KMS-11 (cell line): ENCODE measurements around the gene NECTIN4.

ENCODE experiments used
- H2AFZ ChIP-seq: fragments of 200-600 bp; sonication (generic); 2 replicates; pipeline ENCODE4 v1.6.1; 2016; ENCODE audit warnings: antibody characterized with exemption, mixed run types, low read depth
- H3K27ac ChIP-seq: fragments of 200-600 bp; sonication (generic); 2 replicates; pipeline ENCODE4 v1.6.1; 2016; ENCODE audit warnings: mild to moderate bottlenecking, mixed run types
- H3K27me3 ChIP-seq: fragments of 200-600 bp; sonication (generic); 2 replicates; pipeline ENCODE4 v1.6.1; 2017; ENCODE audit warnings: mild to moderate bottlenecking, low read depth, mixed run types, moderate library complexity; ENCODE audit not compliant: insufficient read depth
- H3K36me3 ChIP-seq: fragments of 200-600 bp; sonication (generic); 2 replicates; pipeline ENCODE4 v1.6.1; 2017; ENCODE audit warnings: mild to moderate bottlenecking, mixed run types; ENCODE audit not compliant: insufficient read depth
- H3K4me1 ChIP-seq: fragments of 200-600 bp; sonication (generic); 2 replicates; pipeline ENCODE4 v1.6.1; 2016; ENCODE audit warnings: mild to moderate bottlenecking, low read depth, mixed run types; ENCODE audit not compliant: poor library complexity, severe bottlenecking
- H3K4me2 ChIP-seq: fragments of 200-600 bp; sonication (generic); 2 replicates; pipeline ENCODE4 v1.7.0; 2016; ENCODE audit warnings: mild to moderate bottlenecking, mixed run types
- H3K4me3 ChIP-seq: fragments of 200-600 bp; sonication (generic); IDR thresholded peaks from 2 replicates; pipeline ENCODE4 v1.6.1; 2017; ENCODE audit warnings: low read depth, low read length, mixed read lengths; ENCODE audit not compliant: insufficient read depth
- H3K79me2 ChIP-seq: fragments of 200-600 bp; sonication (generic); 2 replicates; pipeline ENCODE4 v1.6.1; 2016; ENCODE audit warnings: low read depth, mixed run types; ENCODE audit not compliant: insufficient read depth
- H3K9ac ChIP-seq: fragments of 200-600 bp; sonication (generic); 2 replicates; pipeline ENCODE4 v1.6.1; 2016; ENCODE audit warnings: mild to moderate bottlenecking, mixed run types
- H4K20me1 ChIP-seq: fragments of 200-600 bp; sonication (generic); 2 replicates; pipeline ENCODE4 v1.6.1; 2016; ENCODE audit warnings: mild to moderate bottlenecking, mixed run types; ENCODE audit not compliant: insufficient read depth
- CTCF ChIP-seq: fragments of 200-600 bp; sonication (generic); conservative IDR thresholded peaks from 2 replicates; pipeline ENCODE4 v1.6.1; 2017; ENCODE audit warnings: low read depth, mild to moderate bottlenecking, antibody characterized with exemption, low read length, moderate library complexity, mixed read lengths

NECTIN4 gene

GRCh38 chr1:161132410-161133219 is 43.3 kb upstream of the NECTIN4 start, which contains the start of gene DEDD:
Gene DEDD (minus strand): TSS chr1:161132667. CDS start chr1:161124462, 8,205 bp downstream.
- Histone ChIP-seq H2AFZ (peak within 1 kb of the TSS; percentile 86), H3K36me3 (peaks cover 2% of the 10 kb centered on the region; the same call in 1 of the 2 replicates), H3K4me2 (peak within 1 kb of the TSS; percentile 97), H4K20me1 (no peaks in the 10 kb centered on the region), H3K27me3 (no peaks in the 10 kb centered on the region), H3K4me3 (peak within 1 kb of the TSS; percentile 100), H3K9ac (peak within 1 kb of the TSS; percentile 90), H3K27ac (peak within 1 kb of the TSS; percentile 79), H3K4me1 (peaks cover 43% of the 10 kb centered on the region), H3K79me2 (peaks cover 43% of the 10 kb centered on the region)
- TF ChIP-seq CTCF = no peak; the same call in 1 of the 2 replicates

- peaks cover 4% of the 10 kb centered on the region; the same call in 1 of the 2 replicates for H3K36me3 ChIP-seq
- no peaks in the 10 kb centered on the region for H4K20me1 ChIP-seq
- H3K4me3 ChIP-seq = peak overlapping the region; percentile 100
- TF ChIP-seq CTCF = no peak
- H3K4me1 ChIP-seq = peaks cover 43% of the 10 kb centered on the region
- peak overlapping the region; percentile 90 for H3K9ac ChIP-seq
- H3K27ac ChIP-seq = peak overlapping the region; percentile 79
- peak overlapping the region; percentile 97 for H3K4me2 ChIP-seq
- peaks cover 47% of the 10 kb centered on the region for H3K79me2 ChIP-seq
- no peaks in the 10 kb centered on the region for H3K27me3 ChIP-seq
- peak overlapping the region; percentile 86 for H2AFZ ChIP-seq
Measured at GRCh38 chr1:161131523-161132409, 42.4 kb upstream of the NECTIN4 start.

- TF ChIP-seq CTCF = no peak
- Histone ChIP-seq H2AFZ (no peak overlapping the region), H3K4me3 (no peak overlapping the region), H3K4me1 (peaks cover 43% of the 10 kb centered on the region), H3K9ac (no peak overlapping the region), H3K27me3 (no peaks in the 10 kb centered on the region), H3K27ac (no peak overlapping the region), H3K4me2 (no peak overlapping the region; the same call in 1 of the 2 replicates), H3K79me2 (peaks cover 61% of the 10 kb centered on the region), H4K20me1 (no peaks in the 10 kb centered on the region), H3K36me3 (peaks cover 4% of the 10 kb centered on the region; the same call in 1 of the 2 replicates)
Measured at GRCh38 chr1:161130266-161130665, 40.9 kb upstream of the NECTIN4 start.

- H2AFZ ChIP-seq = no peak overlapping the region
- H4K20me1 ChIP-seq = no peaks in the 10 kb centered on the region
- no peak overlapping the region for H3K4me3 ChIP-seq
- H3K27ac ChIP-seq = no peak overlapping the region
- H3K9ac ChIP-seq = no peak overlapping the region
- H3K27me3 ChIP-seq = no peaks in the 10 kb centered on the region
- peaks cover 4% of the 10 kb centered on the region; the same call in 1 of the 2 replicates for H3K36me3 ChIP-seq
- no peak for TF ChIP-seq CTCF
- H3K4me1 ChIP-seq = peaks cover 30% of the 10 kb centered on the region
- H3K4me2 ChIP-seq = no peak overlapping the region
- peaks cover 57% of the 10 kb centered on the region for H3K79me2 ChIP-seq
Measured at GRCh38 chr1:161128591-161129420, 39.4 kb upstream of the NECTIN4 start.
